Putamen (tissue), 1 donor: ENCODE results near the gene JAG1.

ENCODE experiments used
- DNase-seq: peaks from one replicate; pipeline ENCODE4 v3.0.0-alpha.2; 2016; ENCODE audit warnings: low spot score

Gene JAG1

GRCh38 chr20:10652660-10653261 lies 21.0 kb downstream of the JAG1 start:
- no peak for DNase-seq

- no peak for DNase-seq
Observed at GRCh38 chr20:10652185-10652584, 21.6 kb downstream of the JAG1 start.

- DNase-seq = no peak
Observed at GRCh38 chr20:10651227-10651990, 22.4 kb downstream of the JAG1 start.

- DNase-seq = no peak
Observed at GRCh38 chr20:10649797-10650160, 24.0 kb downstream of the JAG1 start.

GRCh38 chr20:10649080-10649796 lies 24.6 kb downstream of the JAG1 start:
- no peak for DNase-seq

GRCh38 chr20:10648651-10649050 lies 25.1 kb downstream of the JAG1 start:
- no peak for DNase-seq

- no peak for DNase-seq
Observed at GRCh38 chr20:10647909-10648308, 25.9 kb downstream of the JAG1 start.

- DNase-seq = no peak
Observed at GRCh38 chr20:10647471-10647870, 26.3 kb downstream of the JAG1 start.

- DNase-seq = no peak
Observed at GRCh38 chr20:10646886-10647420, 26.8 kb downstream of the JAG1 start.

- DNase-seq = no peak
Observed at GRCh38 chr20:10646006-10646405, 27.8 kb downstream of the JAG1 start.

- no peak for DNase-seq
Observed at GRCh38 chr20:10645205-10645570, 28.6 kb downstream of the JAG1 start.

- no peak for DNase-seq
Observed at GRCh38 chr20:10644458-10645204, 29.2 kb downstream of the JAG1 start.

- DNase-seq = no peak
Observed at GRCh38 chr20:10643560-10643873, 30.3 kb downstream of the JAG1 start.

- DNase-seq = no peak
Observed at GRCh38 chr20:10642856-10643559, 30.8 kb downstream of the JAG1 start.

GRCh38 chr20:10641893-10642292 lies 31.9 kb downstream of the JAG1 start:
- DNase-seq = no peak

GRCh38 chr20:10641467-10641866 lies 32.3 kb downstream of the JAG1 start:
- no peak for DNase-seq

GRCh38 chr20:10640897-10641296 lies 32.9 kb downstream of the JAG1 start:
- no peak for DNase-seq

GRCh38 chr20:10639737-10640556 lies 33.9 kb downstream of the JAG1 start:
- DNase-seq = no peak

GRCh38 chr20:10639077-10639736 lies 34.6 kb downstream of the JAG1 start:
- DNase-seq = no peak

- no peak for DNase-seq
Observed at GRCh38 chr20:10637563-10637962, 36.2 kb downstream of the JAG1 start.
